ENCODE results near the gene STIMATE.

The STIMATE gene

GRCh38 chr3:52893723-52894122, 3.6 kb downstream of the STIMATE start:
- DNase-seq (ENCODE audit: low spot score) = no peak

DNA sequence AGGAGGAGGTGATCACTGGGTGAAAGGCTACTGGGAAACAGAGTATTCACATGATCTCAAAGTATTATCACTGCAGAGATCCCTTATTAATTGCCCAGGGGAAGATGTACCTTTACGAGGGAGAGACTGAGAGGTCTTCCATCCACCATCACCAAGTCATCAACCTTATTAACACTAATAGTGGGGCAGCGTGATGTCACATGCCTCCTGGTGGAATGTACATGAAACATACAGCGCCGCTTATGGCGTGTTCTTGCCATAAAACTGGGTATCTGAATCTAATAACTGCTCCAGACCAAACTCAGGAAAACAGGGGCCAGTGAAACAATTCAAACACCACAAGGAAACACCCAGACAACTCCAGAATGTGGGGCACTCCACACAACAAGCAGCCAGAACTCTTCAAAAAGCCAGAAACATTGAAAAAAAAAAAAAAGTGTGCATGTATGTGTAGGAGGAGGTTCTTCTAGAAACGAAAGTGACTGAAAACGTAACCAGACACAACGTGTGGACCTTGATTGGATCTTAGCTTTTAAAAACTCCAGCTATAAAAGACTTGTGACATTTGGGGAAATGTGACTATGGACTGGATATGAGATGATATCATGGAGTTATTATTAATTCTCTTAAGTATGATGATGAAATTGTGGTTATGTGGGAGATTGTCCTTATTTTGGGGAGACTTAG, 4.6 kb downstream of the STIMATE start:
- DNase-seq (ENCODE audit: low spot score) = no peak

GRCh38 chr3:52892290-52892624, 5.1 kb downstream of the STIMATE start:
- no peak for DNase-seq (ENCODE audit: low spot score)

- no peak for DNase-seq (ENCODE audit: low spot score)
These were observed 5.7 kb downstream of the STIMATE start for GRCh38 chr3:52891615-52892081.

- no peak for DNase-seq (ENCODE audit: low spot score)
These were observed 6.2 kb downstream of the STIMATE start for GRCh38 chr3:52891164-52891563.

DNA sequence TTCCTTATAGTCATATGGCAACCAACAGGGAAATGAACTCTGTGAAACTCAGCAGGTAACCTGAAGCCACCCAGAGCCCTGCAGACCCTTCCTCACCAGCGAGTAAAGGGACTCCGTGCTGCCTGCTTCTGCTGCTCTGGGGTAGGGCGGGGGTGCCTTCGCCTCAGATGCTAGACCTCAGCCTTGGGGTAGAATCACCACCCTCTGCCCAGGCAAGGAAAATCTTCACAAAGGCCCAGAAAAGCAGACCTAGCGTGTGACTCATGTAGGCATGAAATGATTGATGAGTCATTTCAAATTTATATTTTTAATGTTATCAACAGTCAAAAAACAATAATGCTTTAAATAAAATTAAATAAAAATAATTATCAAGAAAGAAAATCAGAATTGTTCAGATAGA, 6.6 kb downstream of the STIMATE start:
- DNase-seq (ENCODE audit: low spot score) = no peak

DNA sequence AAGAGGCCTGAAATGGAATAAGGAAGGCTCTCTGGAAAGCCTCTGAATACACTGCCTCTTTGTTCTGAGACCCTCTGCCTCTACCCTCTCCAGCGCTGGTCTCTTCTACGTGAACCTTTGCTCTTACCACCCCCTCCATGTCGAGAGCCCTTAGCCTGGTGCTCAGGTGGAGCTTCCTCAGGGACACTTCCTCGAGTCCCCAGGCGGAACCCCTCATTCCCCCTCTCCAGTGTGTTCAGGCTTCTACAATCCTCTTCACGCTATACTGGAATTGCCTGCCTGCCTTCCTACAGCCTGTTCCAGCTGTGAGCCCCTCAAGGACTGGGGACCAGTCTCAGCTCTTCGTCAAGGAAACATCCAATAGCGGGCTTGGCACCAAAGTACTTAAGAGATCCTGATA, 7.4 kb downstream of the STIMATE start:
- no peak for DNase-seq (ENCODE audit: low spot score)

- DNase-seq (ENCODE audit: low spot score) = no peak
These were observed 10.2 kb downstream of the STIMATE start for GRCh38 chr3:52887166-52887565.

GRCh38 chr3:52886049-52886730, 11.2 kb downstream of the STIMATE start:
- no peak for DNase-seq (ENCODE audit: low spot score)

DNA sequence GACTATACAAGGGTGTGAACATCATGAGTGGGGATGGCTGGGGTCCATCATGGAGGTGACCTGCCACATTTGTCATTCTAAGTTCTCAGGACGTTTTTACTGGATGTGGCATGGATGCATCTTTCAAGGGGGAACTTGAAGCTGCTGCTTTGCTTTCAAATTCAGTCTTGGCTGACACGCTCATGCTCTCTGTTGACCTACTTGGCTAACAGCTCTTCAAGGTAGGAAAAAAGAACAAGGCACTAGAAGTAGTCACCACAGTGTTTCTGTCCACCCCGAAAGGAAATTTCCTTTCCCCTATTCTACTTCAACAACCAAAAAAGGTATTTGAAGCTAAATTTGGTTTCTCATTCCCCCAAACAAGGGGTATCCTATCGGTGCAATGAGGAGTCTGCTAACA, 15.0 kb downstream of the STIMATE start:
- no peak for DNase-seq (ENCODE audit: low spot score)

DNA sequence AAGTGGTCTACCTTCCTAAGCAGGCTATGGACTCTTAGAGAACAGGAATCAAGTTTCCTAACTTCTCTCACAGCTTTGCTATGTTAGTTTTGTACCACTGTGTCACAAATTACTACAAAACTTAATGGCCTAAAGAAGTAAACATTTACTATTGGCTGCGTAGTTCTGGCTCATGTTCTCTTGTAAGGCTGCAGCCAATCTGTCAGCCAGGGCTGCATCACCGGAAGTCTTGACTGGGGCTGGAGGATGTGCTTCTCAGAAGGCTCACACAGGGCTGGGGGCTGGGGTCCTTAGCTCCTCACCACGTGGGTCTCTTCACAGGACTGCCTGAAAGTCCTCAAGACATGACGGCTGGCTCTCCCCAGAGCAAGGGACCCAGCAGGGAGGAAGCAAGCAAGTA, 15.5 kb downstream of the STIMATE start:
- no peak for DNase-seq (ENCODE audit: low spot score)

- DNase-seq (ENCODE audit: low spot score) = no peak
These were observed 16.9 kb downstream of the STIMATE start for GRCh38 chr3:52880474-52880873.

DNA sequence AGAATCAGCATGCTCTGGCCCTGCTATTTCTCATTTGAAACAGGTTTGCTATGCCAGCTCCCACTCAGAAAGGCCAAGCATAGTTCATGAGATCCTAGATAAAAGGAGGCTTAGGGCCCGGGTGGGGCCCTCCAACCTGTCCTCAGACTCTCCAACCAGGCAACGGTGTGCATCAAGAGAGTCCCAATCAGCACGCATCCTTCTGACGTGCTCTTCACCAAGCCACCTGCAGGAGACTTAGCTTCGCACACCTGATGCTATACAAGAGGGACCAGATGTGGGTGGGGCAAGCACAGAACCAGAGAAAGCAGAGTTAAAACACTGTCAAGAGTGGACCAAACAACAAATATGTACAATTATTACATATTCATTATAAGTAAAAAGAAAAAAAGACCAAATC, 17.3 kb downstream of the STIMATE start:
- no peak for DNase-seq (ENCODE audit: low spot score)

- DNase-seq (ENCODE audit: low spot score) = no peak
These were observed 17.8 kb downstream of the STIMATE start for GRCh38 chr3:52879581-52879980.

DNA sequence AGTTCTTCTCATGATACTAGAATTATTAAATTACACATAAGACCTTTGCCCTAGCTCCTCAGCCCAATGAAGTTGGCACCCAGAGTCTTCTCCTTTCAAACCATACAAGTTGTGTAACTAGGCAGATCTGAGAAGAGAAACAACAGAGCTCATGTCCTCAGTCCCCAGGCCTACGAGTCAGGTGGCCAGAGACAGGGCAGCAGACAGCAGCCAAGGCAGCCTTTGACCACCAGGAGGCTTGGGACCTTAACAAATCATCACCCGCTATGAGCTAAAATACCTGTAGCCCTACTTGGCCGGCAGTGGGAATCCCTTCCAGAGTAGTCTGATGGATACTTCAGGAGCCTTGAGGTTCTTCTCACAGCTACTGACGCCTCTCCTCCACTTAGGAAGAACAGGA, 18.3 kb downstream of the STIMATE start:
- DNase-seq (ENCODE audit: low spot score) = no peak

GRCh38 chr3:52877085-52877484, 20.3 kb downstream of the STIMATE start:
- no peak for DNase-seq (ENCODE audit: low spot score)

GRCh38 chr3:52874864-52875587, 22.3 kb downstream of the STIMATE start:
- DNase-seq (ENCODE audit: low spot score) = no peak

GRCh38 chr3:52874160-52874701, 23.1 kb downstream of the STIMATE start:
- DNase-seq (ENCODE audit: low spot score) = no peak

DNA sequence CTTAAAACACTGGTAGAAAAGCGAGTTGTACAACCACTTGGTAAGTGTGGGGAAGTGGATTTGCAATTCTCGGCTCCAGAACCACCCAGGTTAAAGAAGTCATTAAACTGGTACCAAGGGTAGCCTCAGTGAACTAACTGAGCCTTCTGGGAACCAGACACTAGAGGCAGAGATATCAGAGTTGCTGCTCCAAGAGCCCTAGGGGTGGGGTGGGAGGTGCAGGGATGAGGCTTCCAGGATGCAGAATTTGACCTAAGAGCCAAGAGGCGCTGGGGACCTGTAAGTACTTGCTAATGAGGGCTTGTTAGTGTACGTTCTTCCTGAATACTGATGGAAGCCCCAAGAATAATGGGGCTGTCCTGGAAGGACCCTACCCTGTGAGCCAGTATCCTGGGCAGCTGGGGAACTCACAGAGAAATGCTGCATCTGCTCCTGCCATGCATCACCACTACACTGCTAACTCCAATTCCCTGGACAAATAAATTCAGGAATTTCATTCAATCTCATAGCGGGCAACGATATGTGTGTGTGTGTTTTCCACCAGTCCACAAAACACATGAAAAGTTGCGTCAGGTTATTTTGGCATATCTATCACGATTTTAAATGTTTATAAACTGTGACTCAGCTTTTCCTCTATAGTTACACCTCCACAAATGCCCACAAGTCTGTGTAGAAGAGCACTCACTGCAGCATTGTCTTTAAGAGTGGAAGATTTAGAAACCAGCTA, 23.8 kb downstream of the STIMATE start:
- no peak for DNase-seq (ENCODE audit: low spot score)

GRCh38 chr3:52872245-52872644, 25.1 kb downstream of the STIMATE start:
- no peak for DNase-seq (ENCODE audit: low spot score)

GRCh38 chr3:52871761-52872160, 25.6 kb downstream of the STIMATE start:
- DNase-seq (ENCODE audit: low spot score) = no peak

DNA sequence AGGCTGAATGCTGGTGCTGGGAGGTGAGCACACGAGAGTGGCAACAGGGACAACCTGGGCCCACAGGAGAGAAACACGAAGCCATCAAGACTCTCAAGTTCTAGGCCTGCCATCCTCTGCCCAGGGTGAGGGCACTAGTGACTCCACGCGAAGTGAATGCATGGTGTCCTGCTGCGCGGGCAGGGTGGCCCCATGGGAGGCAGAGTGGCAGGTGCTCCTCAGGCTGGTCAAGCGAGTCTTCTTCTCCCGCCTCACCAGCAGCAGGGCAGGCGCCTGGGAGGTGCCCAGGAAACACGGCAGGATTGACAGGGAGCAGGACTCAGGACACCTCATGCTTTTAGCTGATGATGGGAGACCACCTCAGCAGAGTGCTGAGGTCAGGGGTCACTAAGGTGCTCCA, 26.9 kb downstream of the STIMATE start:
- DNase-seq (ENCODE audit: low spot score) = no peak
